GM10266 (cell line): ENCODE results near the gene KLF4.

Experiments
- DNase-seq: peaks from one replicate; pipeline ENCODE4 v3.0.0; 2012; ENCODE audit errors: extremely low spot score
- TF ChIP-seq, protein P1 (sequence below): IDR thresholded peaks from 2 replicates; pipeline ENCODE4 v1.5.1; 2012; ENCODE audit warnings: mild to moderate bottlenecking, low read depth; ENCODE audit not compliant: control insufficient read depth, insufficient read depth; ENCODE audit errors: missing control alignments

Gene KLF4

DNA sequence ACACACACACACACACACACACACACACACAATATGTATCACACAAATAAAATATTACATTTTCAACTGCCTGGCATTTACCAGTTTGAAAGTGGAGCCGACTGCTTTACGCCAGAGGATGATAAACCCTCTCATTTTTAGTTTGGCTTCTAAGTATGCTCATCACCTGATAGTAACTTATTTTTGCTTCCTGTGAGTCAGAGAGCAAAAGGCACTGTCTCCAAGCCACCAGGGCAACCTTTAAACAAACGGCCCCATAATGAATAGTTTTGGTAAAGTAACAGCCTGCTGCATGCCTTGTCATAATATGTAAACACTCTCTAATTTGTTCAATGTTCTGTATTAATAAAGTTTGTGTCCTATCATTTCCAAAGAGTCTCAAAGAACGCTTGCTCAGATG is 26.9 kb downstream of the KLF4 start:
- DNase-seq = no peak
- TF ChIP-seq, protein P1, sequence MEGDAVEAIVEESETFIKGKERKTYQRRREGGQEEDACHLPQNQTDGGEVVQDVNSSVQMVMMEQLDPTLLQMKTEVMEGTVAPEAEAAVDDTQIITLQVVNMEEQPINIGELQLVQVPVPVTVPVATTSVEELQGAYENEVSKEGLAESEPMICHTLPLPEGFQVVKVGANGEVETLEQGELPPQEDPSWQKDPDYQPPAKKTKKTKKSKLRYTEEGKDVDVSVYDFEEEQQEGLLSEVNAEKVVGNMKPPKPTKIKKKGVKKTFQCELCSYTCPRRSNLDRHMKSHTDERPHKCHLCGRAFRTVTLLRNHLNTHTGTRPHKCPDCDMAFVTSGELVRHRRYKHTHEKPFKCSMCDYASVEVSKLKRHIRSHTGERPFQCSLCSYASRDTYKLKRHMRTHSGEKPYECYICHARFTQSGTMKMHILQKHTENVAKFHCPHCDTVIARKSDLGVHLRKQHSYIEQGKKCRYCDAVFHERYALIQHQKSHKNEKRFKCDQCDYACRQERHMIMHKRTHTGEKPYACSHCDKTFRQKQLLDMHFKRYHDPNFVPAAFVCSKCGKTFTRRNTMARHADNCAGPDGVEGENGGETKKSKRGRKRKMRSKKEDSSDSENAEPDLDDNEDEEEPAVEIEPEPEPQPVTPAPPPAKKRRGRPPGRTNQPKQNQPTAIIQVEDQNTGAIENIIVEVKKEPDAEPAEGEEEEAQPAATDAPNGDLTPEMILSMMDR = no peak

DNA sequence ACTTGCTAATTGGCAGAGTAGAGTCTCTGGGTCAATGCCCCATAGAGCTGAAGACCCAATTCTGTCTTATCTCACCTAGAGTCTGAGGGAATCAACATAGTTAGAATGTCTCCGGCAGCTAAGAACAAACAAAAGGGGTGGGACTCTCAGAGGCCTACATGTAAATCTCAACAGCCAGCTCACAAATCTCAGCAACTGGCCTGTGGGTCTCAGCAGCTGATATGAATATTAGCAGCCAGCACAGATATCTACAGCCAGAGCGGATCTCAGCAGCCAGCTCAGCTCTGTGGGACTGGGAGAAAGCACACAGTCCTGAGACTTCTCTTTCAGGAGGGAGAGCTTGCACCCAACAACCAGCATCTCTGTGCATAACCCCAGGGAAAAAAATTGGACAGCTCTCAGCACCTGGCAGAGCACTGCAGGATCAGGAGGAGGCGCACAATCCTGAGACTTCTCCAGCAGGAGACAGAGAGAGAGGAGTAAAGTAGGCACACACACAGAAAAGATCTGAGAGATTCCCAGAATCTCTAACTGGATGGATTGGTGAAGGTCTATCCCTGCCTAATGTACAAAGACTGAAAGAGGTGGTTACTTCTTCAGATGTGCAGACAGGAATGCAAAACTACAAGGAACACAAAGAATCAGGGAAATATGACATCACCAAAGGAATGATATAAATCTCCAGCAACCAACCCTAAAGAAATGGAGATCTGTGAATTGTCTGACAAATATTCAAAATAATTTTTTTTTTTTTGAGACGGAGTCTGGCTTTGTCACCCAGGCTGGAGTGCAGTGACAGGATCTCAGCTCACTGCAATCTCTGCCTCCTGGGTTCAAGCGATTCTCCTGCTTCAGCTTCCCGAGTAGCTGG is 29.2 kb downstream of the KLF4 start:
- TF ChIP-seq, protein P1 = no peak
- DNase-seq = no peak

DNA sequence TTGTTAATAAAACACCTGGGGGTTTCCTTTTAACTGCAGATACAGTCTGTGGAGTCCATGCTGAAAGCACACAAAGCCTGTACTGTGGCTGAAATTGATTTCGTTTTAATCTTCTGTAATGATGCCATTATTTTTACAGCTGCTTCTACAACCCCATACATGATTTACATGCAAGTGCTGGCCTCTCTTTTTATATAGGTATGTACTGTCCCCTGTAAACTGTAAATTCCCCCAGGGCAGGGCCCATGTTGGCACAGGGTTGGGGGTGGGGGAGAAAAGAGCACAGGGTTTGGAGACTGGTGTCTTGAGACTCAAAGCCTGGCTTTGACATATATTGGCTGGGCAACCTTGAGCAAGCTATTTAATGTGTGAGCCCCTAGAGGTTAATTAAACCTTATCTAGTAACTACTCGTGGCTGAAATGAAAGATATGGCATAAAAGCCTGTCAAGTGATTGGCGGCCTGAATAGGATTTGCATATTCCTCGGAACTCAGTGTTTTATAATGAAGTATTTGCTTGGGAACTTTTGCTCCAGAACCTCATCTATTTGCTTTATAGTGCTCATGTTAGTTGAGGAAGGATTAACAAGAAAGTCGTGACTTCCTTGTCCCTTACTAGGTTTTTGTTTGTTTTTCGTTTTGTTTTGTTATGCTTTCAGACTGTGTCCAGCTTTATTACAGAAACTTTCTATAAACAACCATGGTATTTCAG is 34.0 kb downstream of the KLF4 start:
- no peak for DNase-seq
- TF ChIP-seq, protein P1 = no peak

DNA sequence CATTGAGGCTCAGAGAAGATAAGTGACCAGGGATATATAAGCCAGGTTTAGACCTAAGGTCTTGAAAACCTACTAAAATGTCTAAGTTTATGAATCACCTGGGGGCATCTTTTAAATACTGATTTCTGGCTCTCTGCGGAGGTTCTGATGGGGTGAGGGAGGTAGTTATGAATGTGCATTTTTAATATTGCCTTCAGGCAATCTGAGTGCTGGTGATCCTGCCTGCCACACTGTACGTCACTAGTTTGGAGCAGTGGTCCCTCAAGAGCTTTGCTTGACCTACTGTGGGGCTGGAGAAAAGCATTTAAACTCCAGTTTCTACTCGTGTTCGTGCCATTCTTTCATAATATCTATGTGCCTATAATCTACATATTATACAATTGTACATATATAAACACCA is 36.1 kb downstream of the KLF4 start:
- TF ChIP-seq, protein P1 = no peak
- no peak for DNase-seq

DNA sequence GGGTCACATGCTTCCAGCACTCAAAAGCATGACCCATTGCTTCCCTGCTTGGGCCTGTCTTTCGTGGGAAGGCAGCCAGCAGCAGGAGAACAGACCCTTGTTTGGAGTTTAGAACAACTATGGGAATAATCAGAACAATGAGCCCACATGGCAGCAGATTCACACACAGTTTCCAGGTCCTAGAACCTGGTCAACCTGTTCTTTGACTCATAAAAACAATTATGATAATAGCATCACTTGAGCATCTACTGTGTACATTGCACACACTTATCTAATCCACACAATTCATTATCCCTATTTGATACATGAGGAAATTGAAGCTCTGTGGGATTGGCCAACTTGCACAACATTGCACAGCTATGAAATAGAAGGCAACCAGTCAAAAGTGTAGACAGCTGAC is 41.7 kb downstream of the KLF4 start:
- TF ChIP-seq, protein P1 = no peak
- no peak for DNase-seq

DNA sequence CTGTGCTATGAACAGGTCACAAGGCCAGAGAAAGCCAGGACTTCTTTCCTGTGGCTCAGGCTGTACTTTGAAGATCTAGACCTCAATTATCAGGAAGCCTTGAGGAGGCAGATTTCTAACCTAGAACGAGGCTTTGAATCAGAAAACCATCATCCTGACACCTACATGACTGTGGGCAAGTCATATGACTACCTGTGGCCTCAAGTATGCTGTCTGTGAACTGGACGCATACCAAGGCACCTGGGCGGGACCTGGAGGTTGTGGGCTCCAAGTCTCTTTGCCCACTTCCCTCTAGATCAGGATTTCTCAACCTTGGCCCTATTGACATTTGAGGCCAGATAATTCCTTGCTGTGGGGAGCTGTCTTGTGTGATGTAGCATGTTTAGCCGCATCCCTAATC is 42.5 kb downstream of the KLF4 start:
- DNase-seq = no peak
- TF ChIP-seq, protein P1 = no peak

DNA sequence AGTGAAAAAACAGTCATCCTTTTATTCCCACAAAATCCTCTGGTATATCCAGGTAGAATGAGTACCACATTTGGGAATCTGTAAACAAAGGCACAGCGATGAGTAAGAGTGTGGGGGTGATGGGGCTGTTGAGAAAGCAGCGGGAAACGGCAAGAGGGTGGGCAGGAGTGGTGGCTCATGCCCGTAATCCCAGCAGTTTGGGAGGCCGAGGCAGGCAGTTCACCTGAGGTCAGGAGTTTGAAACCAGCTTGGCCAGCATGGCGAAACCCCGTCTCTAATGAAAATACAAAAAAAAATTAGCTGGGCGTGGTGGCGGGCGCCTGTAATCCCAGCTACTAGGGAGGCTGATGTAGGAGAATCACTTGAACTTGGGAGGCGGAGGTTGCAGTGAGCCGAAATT is 43.1 kb downstream of the KLF4 start:
- no peak for DNase-seq
- TF ChIP-seq, protein P1 = no peak
